Measurements from ENCODE around the gene XKR7.

- TF ChIP-seq, protein P1, sequence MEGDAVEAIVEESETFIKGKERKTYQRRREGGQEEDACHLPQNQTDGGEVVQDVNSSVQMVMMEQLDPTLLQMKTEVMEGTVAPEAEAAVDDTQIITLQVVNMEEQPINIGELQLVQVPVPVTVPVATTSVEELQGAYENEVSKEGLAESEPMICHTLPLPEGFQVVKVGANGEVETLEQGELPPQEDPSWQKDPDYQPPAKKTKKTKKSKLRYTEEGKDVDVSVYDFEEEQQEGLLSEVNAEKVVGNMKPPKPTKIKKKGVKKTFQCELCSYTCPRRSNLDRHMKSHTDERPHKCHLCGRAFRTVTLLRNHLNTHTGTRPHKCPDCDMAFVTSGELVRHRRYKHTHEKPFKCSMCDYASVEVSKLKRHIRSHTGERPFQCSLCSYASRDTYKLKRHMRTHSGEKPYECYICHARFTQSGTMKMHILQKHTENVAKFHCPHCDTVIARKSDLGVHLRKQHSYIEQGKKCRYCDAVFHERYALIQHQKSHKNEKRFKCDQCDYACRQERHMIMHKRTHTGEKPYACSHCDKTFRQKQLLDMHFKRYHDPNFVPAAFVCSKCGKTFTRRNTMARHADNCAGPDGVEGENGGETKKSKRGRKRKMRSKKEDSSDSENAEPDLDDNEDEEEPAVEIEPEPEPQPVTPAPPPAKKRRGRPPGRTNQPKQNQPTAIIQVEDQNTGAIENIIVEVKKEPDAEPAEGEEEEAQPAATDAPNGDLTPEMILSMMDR (IDR thresholded peaks at IDR 0.05): no peak
- no peak for TF ChIP-seq POLR2A (IDR thresholded peaks at IDR 0.05)
- no peak for TF ChIP-seq POLR2AphosphoS5 (IDR thresholded peaks at IDR 0.05)
- no peak for TF ChIP-seq EP300 (IDR thresholded peaks at IDR 0.05)
Observed at GRCh38 chr20:31974951-31975487, 7.1 kb downstream of the XKR7 start.
